Brain microvascular endothelial cell (primary cell): Measurements from ENCODE around the gene CCL22.

Experiments used
- DNase-seq: peaks from one replicate; pipeline ENCODE4 v3.0.0-alpha.2; 2020
- H3K27ac ChIP-seq: fragments of 250-450 bp; sonication (Bioruptor Pico); 2 replicates; pipeline ENCODE4 v1.5.1; 2020; ENCODE audit warnings: mild to moderate bottlenecking, moderate library complexity
- H3K27me3 ChIP-seq: fragments of 250-450 bp; sonication (Bioruptor Pico); replicated peaks from 2 replicates; pipeline ENCODE4 v1.5.1; 2020; ENCODE audit warnings: mild to moderate bottlenecking
- H3K36me3 ChIP-seq: fragments of 250-450 bp; sonication (Bioruptor Pico); replicated peaks from 2 replicates; pipeline ENCODE4 v1.5.1; 2020; ENCODE audit warnings: mild to moderate bottlenecking
- H3K4me3 ChIP-seq: 2 replicates; pipeline ENCODE4 v1.5.1; 2011; ENCODE audit warnings: low read depth, mild to moderate bottlenecking, control low read depth, low read length, moderate library complexity
- in situ Hi-C: cut with HindIII; loops from 2 replicates; pipeline ENCODE4 v1.10.0; 2017; ENCODE audit warnings: low sequenced_read_pairs, low pct_ligation_motif_present
- TF ChIP-seq, protein P1 (sequence below): IDR thresholded peaks from 2 replicates; pipeline ENCODE4 v1.5.1; 2011; ENCODE audit warnings: low read depth, mild to moderate bottlenecking, moderate library complexity, low read length, control low read depth, inconsistent platforms; ENCODE audit errors: missing control alignments

The CCL22 gene

DNA sequence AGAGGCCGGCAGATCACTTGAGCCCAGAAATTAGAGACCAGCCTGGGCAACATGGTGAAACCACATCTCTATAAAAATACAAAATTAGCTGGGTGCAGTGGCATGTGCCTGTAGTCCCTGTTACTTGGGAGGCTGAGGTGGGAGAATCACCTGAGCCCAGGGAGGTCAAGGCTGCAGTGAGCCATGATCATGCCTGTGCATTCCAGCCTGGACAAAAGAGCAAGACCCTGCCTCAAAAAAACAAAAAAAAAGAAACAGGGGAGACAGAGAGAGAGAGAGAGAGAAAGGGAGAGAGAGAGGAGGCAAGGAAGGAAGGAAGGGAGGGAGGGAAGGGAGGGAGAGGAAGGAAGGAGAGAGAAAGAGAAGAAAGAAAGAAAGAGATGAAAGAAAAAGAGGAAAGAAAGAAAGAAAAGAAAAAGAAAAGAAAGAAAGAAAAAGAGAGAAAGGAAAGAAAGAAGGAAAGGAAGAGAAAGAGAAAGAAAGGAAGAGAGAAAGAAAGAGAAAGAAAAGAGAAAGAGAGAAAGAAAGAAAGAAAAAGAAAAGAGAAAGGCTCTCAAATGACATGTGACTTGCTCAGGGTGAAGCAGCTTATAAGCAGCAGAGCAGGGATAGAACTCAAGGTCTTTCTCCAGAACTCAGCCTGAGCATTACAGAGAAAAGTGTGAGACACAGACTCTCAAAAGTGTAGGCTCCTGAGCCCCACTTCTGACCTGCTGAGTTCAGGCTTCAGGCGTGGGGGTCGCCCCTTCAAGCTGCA, 29.2 kb downstream of the CCL22 start:
- Histone ChIP-seq H3K36me3 (no peaks in the 10 kb centered on the region), H3K27me3 (peaks cover 3% of the 10 kb centered on the region), H3K4me3 (no peak overlapping the region), H3K27ac (no peak overlapping the region)
- in situ Hi-C loops, result no loop called here
- no peak for DNase-seq
- TF ChIP-seq, protein P1, sequence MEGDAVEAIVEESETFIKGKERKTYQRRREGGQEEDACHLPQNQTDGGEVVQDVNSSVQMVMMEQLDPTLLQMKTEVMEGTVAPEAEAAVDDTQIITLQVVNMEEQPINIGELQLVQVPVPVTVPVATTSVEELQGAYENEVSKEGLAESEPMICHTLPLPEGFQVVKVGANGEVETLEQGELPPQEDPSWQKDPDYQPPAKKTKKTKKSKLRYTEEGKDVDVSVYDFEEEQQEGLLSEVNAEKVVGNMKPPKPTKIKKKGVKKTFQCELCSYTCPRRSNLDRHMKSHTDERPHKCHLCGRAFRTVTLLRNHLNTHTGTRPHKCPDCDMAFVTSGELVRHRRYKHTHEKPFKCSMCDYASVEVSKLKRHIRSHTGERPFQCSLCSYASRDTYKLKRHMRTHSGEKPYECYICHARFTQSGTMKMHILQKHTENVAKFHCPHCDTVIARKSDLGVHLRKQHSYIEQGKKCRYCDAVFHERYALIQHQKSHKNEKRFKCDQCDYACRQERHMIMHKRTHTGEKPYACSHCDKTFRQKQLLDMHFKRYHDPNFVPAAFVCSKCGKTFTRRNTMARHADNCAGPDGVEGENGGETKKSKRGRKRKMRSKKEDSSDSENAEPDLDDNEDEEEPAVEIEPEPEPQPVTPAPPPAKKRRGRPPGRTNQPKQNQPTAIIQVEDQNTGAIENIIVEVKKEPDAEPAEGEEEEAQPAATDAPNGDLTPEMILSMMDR, result no peak

DNA sequence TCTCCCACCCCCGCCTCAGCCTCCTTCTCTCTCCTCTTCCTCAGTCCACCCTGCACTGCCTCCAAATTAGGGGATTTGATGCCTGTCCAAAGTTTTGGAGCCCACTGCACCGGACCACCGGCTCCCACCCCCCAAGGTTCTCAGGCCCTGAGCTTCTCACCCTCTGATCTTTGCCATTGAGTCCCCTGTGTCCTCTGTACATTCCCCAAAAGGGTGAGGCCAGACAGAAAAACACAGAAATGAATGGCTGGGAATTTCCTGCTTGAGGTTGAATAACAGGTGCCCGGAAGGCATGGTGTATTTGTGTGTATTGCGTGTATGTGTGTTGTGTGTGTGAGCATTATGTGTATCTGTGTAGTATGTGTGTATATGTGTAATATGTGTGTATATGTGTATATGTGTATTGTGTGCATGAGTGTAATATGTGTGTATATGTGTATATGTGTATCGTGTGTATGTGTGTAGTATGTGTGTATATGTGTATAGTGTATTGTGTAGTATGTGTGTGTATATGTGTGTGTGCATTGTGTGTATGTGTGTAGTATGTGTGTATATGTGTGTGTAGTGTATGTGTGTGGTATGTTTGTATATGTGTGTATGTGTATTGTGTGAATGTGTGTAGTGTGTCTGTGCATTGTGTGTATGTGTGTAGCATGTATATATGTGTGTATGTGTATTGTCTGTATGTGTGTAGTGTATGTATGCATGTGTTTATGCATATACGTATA, 29.9 kb downstream of the CCL22 start:
- H3K27me3 ChIP-seq, result peaks cover 3% of the 10 kb centered on the region
- DNase-seq, result no peak
- no peak overlapping the region for H3K27ac ChIP-seq
- in situ Hi-C loops, result no loop called here
- TF ChIP-seq, protein P1, result no peak
- no peak overlapping the region for H3K4me3 ChIP-seq
- H3K36me3 ChIP-seq, result no peaks in the 10 kb centered on the region

DNA sequence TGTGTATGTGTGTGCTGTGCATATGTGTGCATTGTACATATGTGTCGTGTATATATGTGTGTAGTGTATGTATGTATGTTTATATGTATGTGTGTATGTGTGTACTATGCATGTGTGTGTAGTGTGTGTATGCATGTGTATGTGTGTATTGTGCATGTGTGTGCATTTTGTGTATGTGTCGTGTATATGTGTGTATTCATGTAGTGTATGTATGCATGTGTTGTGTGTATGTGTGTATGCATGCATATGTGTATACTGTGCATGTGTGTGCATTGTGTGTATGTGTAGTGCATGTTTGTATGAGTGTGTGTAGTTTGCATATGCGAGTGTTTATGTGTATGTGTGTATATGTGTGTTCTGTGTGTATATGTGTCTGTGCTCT, 30.5 kb downstream of the CCL22 start:
- no peak for DNase-seq
- Histone ChIP-seq H3K27me3 (peaks cover 3% of the 10 kb centered on the region), H3K4me3 (no peak overlapping the region), H3K27ac (no peak overlapping the region), H3K36me3 (no peaks in the 10 kb centered on the region)
- TF ChIP-seq, protein P1, result no peak
- in situ Hi-C loops, result no loop called here

DNA sequence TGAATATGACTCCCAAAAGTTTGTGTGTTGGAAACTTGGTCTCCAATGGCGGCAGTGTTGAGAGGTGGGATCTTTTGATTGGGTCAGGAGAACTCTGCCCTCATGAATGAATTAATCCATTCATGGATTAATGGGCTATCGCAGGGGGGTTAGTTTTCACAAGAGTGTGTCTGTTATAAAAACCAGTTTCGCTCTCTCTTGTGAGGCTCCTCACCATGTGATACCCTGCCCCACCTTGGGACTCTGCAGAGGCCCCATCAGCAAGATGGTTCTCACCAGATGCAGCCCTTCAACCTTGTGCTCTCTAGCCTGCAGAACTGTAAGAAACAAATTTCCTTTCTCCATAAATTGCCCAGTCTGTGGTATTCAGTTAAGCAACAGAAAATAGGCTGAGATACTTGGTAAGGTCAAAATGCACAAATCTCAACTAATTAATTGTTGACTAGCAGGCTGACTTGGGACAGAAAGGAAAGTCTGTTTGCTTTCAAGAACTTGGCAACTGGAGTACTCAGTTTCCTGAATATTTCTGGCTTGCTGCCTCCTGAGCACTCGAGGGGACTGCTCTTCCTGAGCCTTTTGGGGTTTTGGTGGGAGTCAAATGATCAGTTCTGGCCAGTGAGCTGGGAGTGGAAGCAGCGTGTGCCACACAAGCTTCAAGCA, 32.2 kb downstream of the CCL22 start:
- TF ChIP-seq, protein P1, result no peak
- in situ Hi-C loops, result no loop called here
- no peak overlapping the region for H3K27ac ChIP-seq

DNA sequence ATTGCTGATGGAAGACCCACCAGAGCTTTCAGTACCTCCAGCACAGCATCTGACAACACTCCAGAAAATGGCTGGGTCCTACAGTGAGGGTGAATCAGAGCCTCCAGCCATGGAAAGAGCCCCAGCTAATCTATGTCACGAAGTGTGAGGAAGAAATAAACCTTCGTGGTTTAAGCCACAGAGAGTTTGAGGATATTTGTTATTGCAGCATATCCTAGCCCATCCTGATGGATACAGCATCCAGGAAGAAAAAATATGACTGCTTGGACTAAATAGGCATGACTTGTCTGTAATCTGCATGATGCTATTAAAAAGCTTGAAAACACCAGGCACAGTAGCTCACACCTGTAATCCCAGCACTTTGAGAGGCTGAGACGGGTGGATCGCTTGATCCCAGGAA, 32.7 kb downstream of the CCL22 start:
- no peak for DNase-seq
- Histone ChIP-seq H3K27me3 (peaks cover 3% of the 10 kb centered on the region), H3K36me3 (no peaks in the 10 kb centered on the region), H3K27ac (no peak overlapping the region), H3K4me3 (no peak overlapping the region)
- TF ChIP-seq, protein P1, result no peak
- in situ Hi-C loops, result no loop called here

More for the DNA sequence above, 32.2 kb downstream of the CCL22 start:
- no peak overlapping the region for H3K4me3 ChIP-seq
- no peaks in the 10 kb centered on the region for H3K36me3 ChIP-seq
- DNase-seq, result no peak
- peaks cover 3% of the 10 kb centered on the region for H3K27me3 ChIP-seq
